Astrocyte (in vitro differentiated cells and primary cell): ENCODE measurements around the gene NLRP4.

Experiments
- CTCF ChIP-seq: IDR thresholded peaks from 2 replicates; pipeline ENCODE4 v1.5.1; 2011; ENCODE audit warnings: low read depth, mild to moderate bottlenecking, inconsistent platforms, low read length, moderate library complexity; ENCODE audit not compliant: insufficient read depth
- EZH2 ChIP-seq: IDR thresholded peaks from 2 replicates; pipeline ENCODE4 v1.6.1; 2012; ENCODE audit warnings: mild to moderate bottlenecking, low read length, inconsistent platforms; ENCODE audit not compliant: insufficient read depth

DNA sequence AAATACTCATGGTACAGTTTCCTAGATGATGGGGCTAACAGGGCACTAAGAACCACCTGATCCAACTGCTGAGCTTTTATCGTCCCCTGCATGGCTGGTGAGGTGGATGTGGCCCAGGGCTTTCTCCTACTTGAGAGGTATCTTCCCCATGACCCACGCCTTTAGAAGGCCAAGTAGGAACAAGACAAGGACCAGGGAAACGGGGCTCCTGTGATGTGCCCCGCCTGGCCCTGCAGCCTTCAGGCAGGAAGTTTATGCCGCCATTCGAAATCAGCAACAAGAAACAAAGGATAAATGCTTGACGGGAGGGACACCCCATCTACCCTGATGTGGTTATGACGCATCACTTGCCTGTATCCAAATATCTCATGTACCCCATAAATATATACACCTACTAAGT lies 91.7 kb downstream of the NLRP4 start:
- TF ChIP-seq CTCF (no peak), EZH2 (no peak)
